MG63 (cell line): ENCODE measurements around the gene SORT1. TPM values are rescaled to one million over a fixed set of nuclear protein-coding genes. Genes with fewer than 3 reads are reported as not detected.
"Not testable (repeated sequence)": the region's sequence is repeated elsewhere in the genome, so short reads cannot be mapped to it uniquely, and the experiment has no call there.

Experiments
- DNase-seq: peaks from one replicate; pipeline ENCODE4 v3.0.0-alpha.2; 2020
- H3K27me3 ChIP-seq: fragments of 250-450 bp; sonication (Bioruptor Pico); 2 replicates; pipeline ENCODE4 v1.5.1; 2020; ENCODE audit warnings: mild to moderate bottlenecking, moderate library complexity
- H3K36me3 ChIP-seq: fragments of 250-450 bp; sonication (Bioruptor Pico); 2 replicates; pipeline ENCODE4 v1.5.1; 2020; ENCODE audit warnings: mild to moderate bottlenecking, moderate library complexity
- H3K4me3 ChIP-seq: fragments of 250-450 bp; sonication (Bioruptor Pico); 2 replicates; pipeline ENCODE4 v1.5.1; 2020; ENCODE audit warnings: mild to moderate bottlenecking, moderate library complexity
- H3K9me3 ChIP-seq: fragments of 250-450 bp; sonication (Bioruptor Pico); 2 replicates; pipeline ENCODE4 v1.5.1; 2020; ENCODE audit warnings: mild to moderate bottlenecking, moderate library complexity
- total RNA-seq: library from RNA; depleted of rRNA; stranded (reverse); fragments of >200 nt; shearing (Covaris generic); gene quantifications from 2 replicates; pipeline ENCODE4 v1.2.3, GENCODE V29; 2014; ENCODE audit warnings: low replicate concordance

Gene SORT1
- total RNA-seq, 1 experiment from 2014 or later: 0.46 TPM

DNA sequence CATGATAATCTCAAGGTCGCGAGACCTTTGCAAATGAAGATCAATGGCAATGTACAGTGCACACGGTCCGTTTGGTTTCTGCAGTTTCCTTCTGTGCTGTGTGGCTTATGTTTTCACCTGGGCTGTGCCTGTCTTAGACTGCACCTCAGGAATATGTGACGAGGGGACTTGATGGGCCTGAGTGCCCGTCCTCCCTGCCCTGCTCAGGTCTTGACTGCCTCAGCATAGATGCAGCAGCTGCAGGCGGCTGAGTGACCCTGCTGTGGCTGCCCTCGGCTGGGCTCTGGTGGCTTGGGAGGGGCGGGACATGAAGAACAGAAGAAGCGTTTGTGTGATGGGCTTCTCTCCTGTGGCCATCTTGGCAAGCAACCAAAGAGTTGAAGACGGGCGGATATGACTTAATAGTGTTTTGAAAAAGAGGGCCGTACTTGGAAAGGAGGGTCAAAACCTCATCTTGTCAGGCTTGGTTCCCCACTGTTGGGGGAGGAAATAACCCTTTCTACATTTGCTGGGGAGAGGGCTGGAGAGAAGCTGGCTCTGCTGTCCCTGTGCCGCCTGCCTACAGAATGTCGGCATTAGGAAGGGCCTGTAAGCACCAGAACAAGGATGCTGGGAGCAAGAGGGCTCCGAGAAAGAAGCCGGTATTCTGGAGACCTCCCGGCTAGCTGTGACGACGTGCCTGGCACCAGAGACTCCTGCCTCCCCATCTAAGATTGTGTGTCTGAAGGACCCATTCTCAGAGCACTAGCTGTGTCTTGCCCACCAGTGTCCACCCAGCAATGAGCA lies 98.0 kb downstream of the SORT1 start:
- H3K36me3 ChIP-seq: no peaks in the 10 kb centered on the region
- DNase-seq: peak; percentile 26
- peaks cover 2% of the 10 kb centered on the region; the same call in 1 of the 2 replicates for H3K27me3 ChIP-seq
- H3K9me3 ChIP-seq: no peaks in the 10 kb centered on the region
- H3K4me3 ChIP-seq: no peak overlapping the region

DNA sequence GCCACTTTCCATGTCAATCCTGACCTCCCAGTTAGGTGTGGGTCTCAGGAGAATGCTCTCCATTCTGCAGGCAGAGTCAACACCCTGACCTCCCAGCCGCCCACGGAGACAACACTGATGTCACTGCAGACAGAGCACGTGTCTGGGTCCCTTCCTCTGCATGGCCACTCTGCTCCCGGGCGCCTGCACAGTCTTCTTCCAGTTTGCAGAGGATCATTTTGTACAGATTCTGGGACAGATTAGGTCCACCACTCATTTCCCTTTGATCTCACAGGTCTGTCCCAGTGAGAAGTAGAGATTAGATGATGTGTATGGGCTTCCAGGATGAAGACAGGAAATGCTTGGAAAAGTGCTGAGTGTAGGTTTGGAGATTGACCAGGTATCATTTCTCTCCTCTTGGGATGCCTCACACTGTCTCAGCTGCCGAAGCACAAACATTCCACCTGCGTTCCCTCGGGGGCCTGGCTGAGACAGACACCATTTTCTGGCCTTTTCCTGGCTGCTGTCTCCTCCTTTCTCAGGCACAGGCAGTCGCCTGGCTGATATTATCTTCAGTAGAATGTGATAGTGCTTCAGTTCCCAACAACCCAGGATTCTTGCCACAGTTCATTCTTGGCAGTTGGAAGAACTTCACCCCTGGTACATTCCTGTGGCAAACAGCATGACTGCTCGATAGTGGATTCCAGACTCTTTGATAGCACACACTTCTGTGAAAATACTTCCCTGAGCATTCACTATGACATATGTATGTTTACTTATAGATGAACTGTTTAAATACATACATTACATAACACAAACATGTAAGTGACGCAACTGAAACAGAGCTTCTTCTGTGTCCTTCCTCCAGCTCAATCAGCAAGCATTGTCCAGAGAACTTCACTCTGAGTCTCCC lies 98.8 kb downstream of the SORT1 start:
- Histone ChIP-seq H3K4me3 (no peak overlapping the region), H3K27me3 (peaks cover 7% of the 10 kb centered on the region), H3K36me3 (no peaks in the 10 kb centered on the region), H3K9me3 (no peaks in the 10 kb centered on the region)
- peak; percentile 61 for DNase-seq

DNA sequence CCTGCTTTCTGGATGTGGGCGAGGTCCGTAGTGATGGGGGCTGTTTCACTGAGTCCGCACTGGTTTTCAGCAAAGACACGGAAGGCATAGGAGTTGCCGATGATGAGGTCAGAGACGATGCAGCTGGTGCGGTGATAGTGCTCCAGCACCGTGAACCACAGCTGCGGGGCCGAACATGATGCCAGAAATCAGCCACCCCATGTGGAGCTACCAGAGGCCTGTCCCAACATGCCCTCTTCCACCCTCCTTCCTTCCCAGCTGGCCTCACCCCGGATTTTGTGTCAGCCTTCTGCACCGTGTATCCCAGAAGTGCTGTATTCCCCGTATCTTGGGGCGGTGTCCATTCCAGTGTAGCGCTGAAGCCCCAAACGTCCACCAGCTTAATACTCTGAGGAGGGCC lies 100.9 kb downstream of the SORT1 start:
- DNase-seq: no peak
- Histone ChIP-seq H3K9me3 (no peaks in the 10 kb centered on the region), H3K27me3 (peaks cover 7% of the 10 kb centered on the region), H3K4me3 (no peak overlapping the region), H3K36me3 (no peaks in the 10 kb centered on the region)

DNA sequence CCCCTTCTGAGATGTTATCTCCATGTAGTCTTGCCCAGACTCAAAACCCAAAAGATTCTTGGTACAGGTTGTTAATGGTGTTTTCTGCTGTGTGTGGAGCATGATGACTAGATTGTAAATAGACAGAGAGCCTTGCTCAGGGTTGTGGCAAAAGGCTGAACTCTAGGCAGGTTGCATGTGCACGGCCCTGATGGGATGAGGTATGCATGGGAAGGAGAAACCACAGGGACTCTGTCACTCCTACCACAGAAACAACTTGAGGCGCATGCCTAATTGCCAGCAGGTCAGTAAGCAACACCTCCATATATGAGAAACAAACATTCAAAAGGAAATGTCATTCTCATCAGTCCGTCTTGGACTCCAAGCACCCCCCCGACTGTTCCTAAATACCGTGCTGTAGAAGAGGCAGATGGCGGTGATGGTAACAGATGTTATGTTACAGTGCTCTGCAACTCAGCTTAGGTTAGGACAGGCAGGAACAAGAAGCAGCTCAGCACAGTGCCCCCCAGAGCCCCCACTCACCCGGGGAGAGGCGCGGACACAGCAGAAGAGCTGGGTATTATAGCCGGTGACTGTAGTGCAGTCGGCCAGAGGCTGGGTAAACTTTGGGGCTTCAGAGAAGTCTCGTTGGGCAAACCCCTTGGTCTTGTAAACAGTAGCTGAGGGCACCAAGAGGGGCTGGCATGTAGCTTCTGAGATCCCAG lies 101.9 kb downstream of the SORT1 start:
- H3K9me3 ChIP-seq: no peaks in the 10 kb centered on the region
- no peaks in the 10 kb centered on the region for H3K36me3 ChIP-seq
- no peak overlapping the region for H3K4me3 ChIP-seq

DNA sequence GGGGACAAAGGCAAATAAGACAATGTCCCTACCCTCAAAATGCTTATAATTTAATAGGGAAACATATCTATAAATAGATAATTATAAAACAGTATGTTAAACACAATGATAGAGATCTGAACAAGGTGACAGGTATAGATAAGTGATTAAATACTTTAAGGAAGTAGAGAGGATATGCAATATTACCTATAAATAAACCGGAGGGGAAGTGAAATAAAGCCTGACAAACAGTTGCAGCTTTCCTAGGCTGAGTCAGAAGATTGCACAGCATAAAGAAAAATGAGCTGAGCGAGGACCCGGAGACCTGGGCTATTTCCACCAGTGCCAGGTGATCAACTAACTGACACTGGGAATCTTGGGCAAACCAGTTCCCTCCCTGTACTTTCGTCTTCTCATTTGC lies 103.2 kb downstream of the SORT1 start:
- H3K36me3 ChIP-seq: no peaks in the 10 kb centered on the region
- no peak overlapping the region for H3K4me3 ChIP-seq
- peaks cover 7% of the 10 kb centered on the region for H3K27me3 ChIP-seq
- DNase-seq: no peak
- no peaks in the 10 kb centered on the region for H3K9me3 ChIP-seq

More for the DNA sequence above, 101.9 kb downstream of the SORT1 start:
- H3K27me3 ChIP-seq: peaks cover 7% of the 10 kb centered on the region
- DNase-seq: no peak

DNA sequence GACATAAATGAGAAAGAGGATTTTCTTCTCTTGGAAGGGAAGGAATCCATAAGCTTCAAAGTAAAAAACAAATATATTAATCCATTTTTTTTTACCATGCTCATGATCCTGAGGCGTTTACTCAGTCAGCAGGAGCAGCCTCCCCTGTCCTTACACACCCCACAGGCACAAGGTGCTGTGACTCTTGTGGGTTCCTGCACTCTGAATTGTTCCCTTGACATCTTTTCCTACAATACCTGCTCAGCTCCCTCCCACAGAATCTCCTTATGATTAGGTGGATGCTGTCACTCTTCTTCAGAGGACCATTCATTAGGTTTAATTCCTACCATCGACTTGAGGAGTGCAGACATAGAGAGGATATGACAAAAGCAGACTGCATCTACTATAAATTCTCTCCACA lies 104.7 kb downstream of the SORT1 start:
- no peak for DNase-seq
- Histone ChIP-seq H3K4me3 (no peak overlapping the region), H3K27me3 (peaks cover 7% of the 10 kb centered on the region), H3K9me3 (no peaks in the 10 kb centered on the region), H3K36me3 (no peaks in the 10 kb centered on the region)

DNA sequence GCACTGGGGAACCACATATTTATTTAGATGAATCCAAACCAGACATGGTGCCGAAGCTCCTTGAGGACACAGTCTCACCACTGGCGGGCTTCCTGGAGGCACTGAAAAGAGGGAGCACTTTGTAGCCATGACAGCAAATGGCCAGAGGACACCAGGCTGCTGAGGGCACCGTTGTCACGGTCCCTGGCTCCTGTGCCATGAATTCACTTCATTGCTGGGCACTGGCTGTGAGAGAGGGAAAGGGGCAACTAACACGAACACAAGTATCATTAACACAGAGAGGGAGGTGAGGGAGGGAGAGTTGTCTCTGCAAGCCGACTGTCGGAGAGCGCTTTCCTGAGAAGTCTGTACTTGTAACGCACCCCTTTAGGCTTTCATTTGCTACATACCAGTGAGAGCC lies 105.4 kb downstream of the SORT1 start:
- DNase-seq: no peak
- Histone ChIP-seq H3K4me3 (no peak overlapping the region), H3K36me3 (no peaks in the 10 kb centered on the region), H3K9me3 (no peaks in the 10 kb centered on the region), H3K27me3 (peaks cover 7% of the 10 kb centered on the region)

DNA sequence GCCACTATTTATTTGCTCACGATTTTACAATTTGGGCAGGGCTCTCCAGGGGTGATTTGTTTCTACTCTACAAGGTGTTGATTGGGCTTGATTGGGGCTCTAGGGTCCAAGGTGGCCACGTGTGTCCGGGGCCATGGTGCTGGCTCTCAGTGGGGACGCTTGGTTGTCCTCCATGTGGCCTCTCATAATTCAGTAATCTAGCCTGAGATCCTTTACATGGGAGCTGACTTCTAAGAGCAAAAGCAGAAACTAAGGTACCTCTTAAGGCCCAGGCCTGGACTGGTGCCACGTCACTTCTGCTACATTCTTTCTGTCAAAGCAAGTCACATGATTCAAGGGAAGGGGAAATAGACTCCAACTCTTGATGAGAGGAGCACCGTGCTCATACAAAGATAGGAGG lies 106.7 kb downstream of the SORT1 start:
- peaks cover 7% of the 10 kb centered on the region for H3K27me3 ChIP-seq
- H3K4me3 ChIP-seq: no peak overlapping the region
- no peaks in the 10 kb centered on the region for H3K9me3 ChIP-seq
- DNase-seq: no peak
- no peaks in the 10 kb centered on the region for H3K36me3 ChIP-seq

DNA sequence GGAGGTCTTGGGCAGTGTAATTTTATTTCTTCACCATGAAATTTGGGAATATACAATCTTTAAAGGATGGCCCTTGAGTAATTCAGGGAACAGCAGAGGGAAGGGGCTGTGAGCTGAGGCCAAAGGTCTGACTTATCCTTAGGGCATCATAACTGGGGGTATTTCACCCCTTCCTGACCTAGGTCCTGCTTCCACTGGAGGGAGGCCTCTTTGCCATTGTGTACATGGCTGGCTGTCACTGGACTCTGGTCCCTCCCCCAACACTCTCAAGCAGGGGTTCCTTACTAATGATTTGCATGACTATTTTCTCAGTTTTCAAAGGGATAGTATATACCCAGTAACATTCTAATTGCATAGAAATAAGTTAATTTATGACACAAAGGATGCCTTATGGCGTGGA lies 107.6 kb downstream of the SORT1 start:
- no peak for DNase-seq
- H3K4me3 ChIP-seq: no peak overlapping the region
- H3K36me3 ChIP-seq: no peaks in the 10 kb centered on the region
- no peaks in the 10 kb centered on the region for H3K9me3 ChIP-seq
- peaks cover 7% of the 10 kb centered on the region for H3K27me3 ChIP-seq

DNA sequence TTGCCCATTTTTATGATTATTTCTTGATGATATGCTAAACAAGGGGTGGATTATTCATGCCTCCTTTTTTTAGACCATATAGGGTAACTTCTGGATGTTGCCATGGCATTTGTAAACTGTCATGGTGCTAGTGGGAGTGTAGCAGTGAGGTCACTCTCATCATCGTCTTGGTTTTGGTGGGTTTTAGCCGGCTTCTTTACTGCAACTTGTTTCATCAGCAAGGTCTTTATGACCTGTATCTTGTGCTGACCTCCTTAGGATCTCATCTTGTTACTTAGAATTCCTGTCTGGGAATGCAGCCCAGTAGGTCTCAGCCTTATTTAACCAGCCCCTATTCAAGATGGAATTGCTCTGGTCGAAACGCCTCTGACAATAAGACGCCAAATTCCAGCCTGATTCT lies 111.0 kb downstream of the SORT1 start:
- H3K4me3 ChIP-seq, DNase-seq, H3K27me3 ChIP-seq, H3K9me3 ChIP-seq, H3K36me3 ChIP-seq: not testable (repeated sequence)

DNA sequence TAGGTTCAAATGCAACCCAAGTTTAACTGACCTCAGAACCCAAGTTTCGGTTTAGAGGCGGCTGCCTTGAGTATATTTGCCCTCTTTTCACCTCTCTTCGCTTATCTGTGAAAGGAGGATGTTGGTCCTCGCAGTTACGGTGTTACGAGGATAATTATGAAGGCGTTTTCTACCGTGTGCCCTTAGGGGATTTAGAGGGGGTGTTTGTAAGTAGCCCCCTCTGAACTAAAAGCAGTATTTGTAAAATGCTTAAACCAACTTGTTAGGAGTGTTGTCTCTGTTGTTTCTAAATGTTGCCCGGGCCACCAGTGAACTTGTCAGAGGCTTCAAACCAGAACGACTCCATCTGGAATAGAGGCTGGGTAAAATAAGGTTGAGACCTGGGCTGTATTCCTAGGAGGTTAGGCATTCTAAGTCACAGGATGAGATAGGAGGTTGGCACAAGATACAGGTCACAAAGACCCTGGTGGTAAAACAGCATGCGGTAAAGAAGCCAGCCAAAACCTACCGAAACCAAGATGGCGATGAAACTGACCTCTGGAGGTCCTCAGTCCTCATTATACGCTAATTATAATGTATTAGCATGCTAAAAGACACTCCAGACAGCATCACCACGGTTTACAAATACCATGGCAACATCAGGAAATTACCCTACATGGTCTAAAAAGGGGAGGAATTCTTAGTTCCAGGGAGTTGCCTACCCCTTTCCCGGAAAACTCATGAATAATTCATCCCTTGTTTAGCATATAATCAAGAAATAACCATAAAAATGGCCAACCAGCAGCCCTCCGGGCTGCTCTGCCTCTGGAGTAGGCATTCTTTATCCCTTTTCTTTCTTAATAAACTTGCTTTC lies 113.7 kb downstream of the SORT1 start:
- Histone ChIP-seq H3K36me3 (peaks cover 26% of the 10 kb centered on the region), H3K9me3 (no peaks in the 10 kb centered on the region), H3K4me3 (peak overlapping the region; percentile 65), H3K27me3 (no peaks in the 10 kb centered on the region)
- DNase-seq: no peak

DNA sequence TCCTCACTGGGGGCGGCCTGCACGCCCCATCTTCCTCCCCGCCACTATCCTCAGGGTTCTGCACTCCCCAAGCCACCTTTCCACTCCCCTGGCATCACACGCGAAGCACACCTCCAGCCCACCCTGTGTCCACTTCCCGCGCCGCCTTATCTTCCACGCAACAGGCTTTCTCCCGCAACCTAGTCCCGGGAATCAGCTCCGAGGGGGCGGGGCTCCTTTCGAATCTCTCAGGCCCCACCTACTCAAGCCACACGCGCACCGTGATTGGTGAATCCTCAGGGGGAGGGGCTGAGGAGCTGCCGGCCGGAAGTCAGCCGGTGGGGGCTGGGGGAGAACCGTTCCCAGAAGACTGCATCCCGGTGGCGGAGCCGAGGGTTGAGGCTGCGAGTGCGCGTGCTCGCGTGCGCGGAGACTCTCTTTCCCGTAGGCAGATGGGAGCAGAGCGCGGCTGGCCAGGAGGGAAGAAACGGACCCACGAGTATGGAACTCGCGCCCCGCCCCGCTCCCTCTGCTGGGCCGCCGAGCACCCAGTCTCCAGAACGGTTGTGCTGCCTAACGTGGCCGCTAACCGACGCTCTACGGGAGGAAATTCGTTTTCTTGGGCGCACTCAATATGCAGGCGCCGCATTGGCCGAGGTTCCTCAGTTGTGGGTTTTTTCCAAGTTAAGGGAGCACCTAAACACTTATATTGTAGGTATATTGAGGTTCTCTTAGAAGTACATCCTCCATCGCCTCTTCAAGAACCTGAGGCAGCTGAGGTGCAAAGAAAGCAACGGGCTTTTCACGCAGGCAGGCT lies 114.6 kb downstream of the SORT1 start, which contains the start of gene PSRC1:
Gene PSRC1 (minus strand): TSS at position 194 of the 796 bp plus-strand sequence.
- peak within 1 kb of the TSS; percentile 65 for H3K4me3 ChIP-seq
- H3K36me3 ChIP-seq: peaks cover 33% of the 10 kb centered on the region
- H3K9me3 ChIP-seq: no peaks in the 10 kb centered on the region
- peak; percentile 99 for DNase-seq
- no peaks in the 10 kb centered on the region for H3K27me3 ChIP-seq

DNA sequence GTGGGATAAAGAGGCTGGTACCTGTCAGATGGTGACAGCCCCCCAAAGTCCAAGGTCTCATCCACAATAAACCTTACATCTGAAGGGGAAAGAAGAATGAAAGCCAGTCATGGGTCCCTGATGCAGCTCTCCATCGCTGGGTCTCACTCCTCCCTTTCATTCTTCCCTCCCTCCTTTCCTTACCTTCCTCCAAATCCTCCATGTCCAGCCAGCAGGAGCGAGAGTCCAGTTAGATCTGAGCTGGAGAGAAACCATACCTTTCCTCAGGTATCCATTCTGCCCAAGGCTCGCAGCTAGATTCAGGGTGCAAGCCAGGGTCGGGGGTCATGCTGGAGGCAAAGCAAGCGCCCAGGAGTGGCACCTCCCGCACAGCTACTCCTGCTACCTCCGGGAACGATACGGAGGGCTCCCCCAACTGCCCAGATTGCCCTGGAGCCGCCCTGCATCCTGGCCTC lies 115.2 kb downstream of the SORT1 start:
- DNase-seq: no peak
- no peaks in the 10 kb centered on the region for H3K9me3 ChIP-seq
- H3K27me3 ChIP-seq: no peaks in the 10 kb centered on the region
- peaks cover 39% of the 10 kb centered on the region for H3K36me3 ChIP-seq
- peak overlapping the region; percentile 65 for H3K4me3 ChIP-seq

DNA sequence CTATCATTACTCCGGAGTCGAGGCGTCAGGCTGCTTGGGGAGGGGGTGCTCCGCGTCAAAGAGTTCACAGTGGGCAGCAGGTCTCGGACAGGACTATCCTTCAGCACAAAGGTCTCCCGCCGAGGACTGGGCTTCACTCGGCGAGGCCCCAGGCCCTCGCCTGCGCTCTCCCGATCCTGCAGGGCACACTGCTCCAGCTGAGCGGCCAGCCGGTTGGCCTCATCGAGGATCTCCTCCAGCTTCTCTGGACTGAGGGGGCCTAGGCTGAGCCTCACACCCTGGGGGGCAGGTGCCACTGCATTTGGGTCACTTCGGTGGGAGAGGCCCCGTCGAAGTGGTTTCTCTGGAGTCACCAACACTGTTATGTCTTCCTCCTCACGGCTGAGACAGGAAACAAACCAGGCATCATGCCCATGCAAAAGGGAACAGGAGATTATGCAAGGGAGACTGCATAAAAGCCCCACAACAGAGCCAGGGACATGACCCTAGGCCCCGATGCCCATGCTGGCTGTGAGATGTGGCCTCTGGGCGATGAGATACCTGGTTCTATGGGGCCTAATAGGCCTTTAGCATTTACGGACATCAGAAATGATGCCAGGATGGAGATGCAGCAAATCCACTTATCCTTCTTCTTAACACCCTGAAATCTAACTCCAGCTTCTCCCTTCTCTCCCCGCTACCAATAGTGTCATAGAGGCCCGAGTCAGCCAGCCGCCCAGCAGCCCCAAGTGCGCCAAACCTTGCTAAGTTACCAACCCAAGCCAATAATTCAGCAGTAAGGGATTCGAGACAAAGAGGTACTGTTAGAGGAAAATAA lies 115.8 kb downstream of the SORT1 start:
- Histone ChIP-seq H3K9me3 (no peaks in the 10 kb centered on the region), H3K27me3 (no peaks in the 10 kb centered on the region), H3K4me3 (peak overlapping the region; percentile 65), H3K36me3 (peaks cover 40% of the 10 kb centered on the region)
- DNase-seq: no peak

DNA sequence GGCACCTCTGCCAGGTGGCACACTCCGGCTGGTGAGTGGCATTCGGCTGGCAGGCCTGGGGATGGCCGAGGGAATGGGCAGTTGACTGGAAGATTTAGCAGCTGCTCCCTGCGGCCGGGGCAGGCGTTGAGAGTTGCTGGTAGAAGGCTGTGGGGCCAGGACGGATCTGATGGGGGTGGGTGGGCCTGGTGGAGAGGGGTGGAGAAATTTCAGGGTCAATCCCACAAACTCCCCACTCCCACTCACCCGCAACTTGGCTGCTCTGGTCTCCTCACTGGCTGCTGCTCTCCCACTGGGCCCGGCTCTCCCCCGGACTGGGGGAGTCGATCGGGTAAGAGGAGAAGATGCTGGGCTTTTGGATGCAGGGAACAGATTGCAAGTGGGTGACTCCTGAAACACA lies 116.9 kb downstream of the SORT1 start:
- no peak for DNase-seq
- no peak overlapping the region for H3K4me3 ChIP-seq
- H3K27me3 ChIP-seq: no peaks in the 10 kb centered on the region
- peaks cover 40% of the 10 kb centered on the region for H3K36me3 ChIP-seq
- H3K9me3 ChIP-seq: no peaks in the 10 kb centered on the region
